ENCODE results near the gene PPP2R5C.

DNA sequence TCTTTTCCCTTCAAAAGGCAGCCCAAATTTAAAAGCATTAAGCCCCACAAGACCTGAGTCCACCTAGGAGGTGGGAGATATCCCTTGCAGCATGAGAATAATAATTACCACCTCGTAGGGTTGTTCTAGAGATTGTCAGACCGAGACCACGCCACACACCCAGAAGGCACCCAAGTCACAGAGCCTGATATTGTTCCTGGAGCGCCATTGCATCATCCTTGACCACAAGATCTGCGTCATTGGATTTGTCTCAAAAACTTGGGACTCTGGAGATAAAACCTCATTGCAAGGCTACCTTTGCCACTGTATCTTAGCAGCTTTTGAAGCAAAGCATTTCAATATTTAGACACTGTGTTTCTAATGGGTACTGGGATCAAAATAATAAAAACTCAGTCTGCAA lies 29.4 kb upstream of the PPP2R5C start:
- TF ChIP-seq EZH2 (IDR thresholded peaks at IDR 0.05; ENCODE audit: borderline replicate concordance, low read depth, low read length, severe bottlenecking): no peak
- TF ChIP-seq, protein P1, sequence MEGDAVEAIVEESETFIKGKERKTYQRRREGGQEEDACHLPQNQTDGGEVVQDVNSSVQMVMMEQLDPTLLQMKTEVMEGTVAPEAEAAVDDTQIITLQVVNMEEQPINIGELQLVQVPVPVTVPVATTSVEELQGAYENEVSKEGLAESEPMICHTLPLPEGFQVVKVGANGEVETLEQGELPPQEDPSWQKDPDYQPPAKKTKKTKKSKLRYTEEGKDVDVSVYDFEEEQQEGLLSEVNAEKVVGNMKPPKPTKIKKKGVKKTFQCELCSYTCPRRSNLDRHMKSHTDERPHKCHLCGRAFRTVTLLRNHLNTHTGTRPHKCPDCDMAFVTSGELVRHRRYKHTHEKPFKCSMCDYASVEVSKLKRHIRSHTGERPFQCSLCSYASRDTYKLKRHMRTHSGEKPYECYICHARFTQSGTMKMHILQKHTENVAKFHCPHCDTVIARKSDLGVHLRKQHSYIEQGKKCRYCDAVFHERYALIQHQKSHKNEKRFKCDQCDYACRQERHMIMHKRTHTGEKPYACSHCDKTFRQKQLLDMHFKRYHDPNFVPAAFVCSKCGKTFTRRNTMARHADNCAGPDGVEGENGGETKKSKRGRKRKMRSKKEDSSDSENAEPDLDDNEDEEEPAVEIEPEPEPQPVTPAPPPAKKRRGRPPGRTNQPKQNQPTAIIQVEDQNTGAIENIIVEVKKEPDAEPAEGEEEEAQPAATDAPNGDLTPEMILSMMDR (IDR thresholded peaks at IDR 0.05; ENCODE audit: borderline replicate concordance, extremely low read depth, low read length, poor library complexity, severe bottlenecking): no peak

Data from DND-41 (cell line).